ENCODE data around the gene CCSER2.
"Not testable (repeated sequence)": the region's sequence is repeated elsewhere in the genome, so short reads cannot be mapped to it uniquely, and the experiment has no call there.

The CCSER2 gene

GRCh38 chr10:84469470-84469869 lies 141.1 kb downstream of the CCSER2 start:
- no peak for ATAC-seq

GRCh38 chr10:84473136-84473535 lies 144.7 kb downstream of the CCSER2 start:
- no peak for ATAC-seq

GRCh38 chr10:84477398-84478128 lies 149.2 kb downstream of the CCSER2 start:
- no peak for ATAC-seq

GRCh38 chr10:84478151-84478550 lies 149.8 kb downstream of the CCSER2 start:
- no peak for ATAC-seq

- no peak for ATAC-seq
Measured at GRCh38 chr10:84478679-84479078, 150.3 kb downstream of the CCSER2 start.

GRCh38 chr10:84484541-84484940 lies 156.2 kb downstream of the CCSER2 start:
- ATAC-seq, result no peak

GRCh38 chr10:84493361-84493760 lies 165.0 kb downstream of the CCSER2 start:
- ATAC-seq, result no peak

GRCh38 chr10:84493951-84494848 lies 165.8 kb downstream of the CCSER2 start:
- ATAC-seq, result no peak

- no peak for ATAC-seq
Measured at GRCh38 chr10:84494849-84495180, 166.4 kb downstream of the CCSER2 start.

- no peak for ATAC-seq
Measured at GRCh38 chr10:84497978-84498377, 169.6 kb downstream of the CCSER2 start.

- ATAC-seq, result not testable (repeated sequence)
Measured at GRCh38 chr10:84499039-84499438, 170.7 kb downstream of the CCSER2 start.

GRCh38 chr10:84499846-84500245 lies 171.5 kb downstream of the CCSER2 start:
- ATAC-seq, result no peak

- no peak for ATAC-seq
Measured at GRCh38 chr10:84510121-84510520, 181.7 kb downstream of the CCSER2 start.

- ATAC-seq, result no peak
Measured at GRCh38 chr10:84511106-84511505, 182.7 kb downstream of the CCSER2 start.

- ATAC-seq, result no peak
Measured at GRCh38 chr10:84511709-84512285, 183.4 kb downstream of the CCSER2 start.

GRCh38 chr10:84517554-84517953 lies 189.2 kb downstream of the CCSER2 start:
- ATAC-seq, result no peak

GRCh38 chr10:84519235-84519634 lies 190.8 kb downstream of the CCSER2 start:
- ATAC-seq, result no peak

- ATAC-seq, result no peak
Measured at GRCh38 chr10:84521013-84521412, 192.6 kb downstream of the CCSER2 start.

- ATAC-seq, result no peak
Measured at GRCh38 chr10:84521468-84521867, 193.1 kb downstream of the CCSER2 start.

- ATAC-seq, result no peak
Measured at GRCh38 chr10:84522612-84523462, 194.4 kb downstream of the CCSER2 start.

- no peak for ATAC-seq
Measured at GRCh38 chr10:84523526-84523925, 195.1 kb downstream of the CCSER2 start.

GRCh38 chr10:84524435-84524834 lies 196.0 kb downstream of the CCSER2 start:
- no peak for ATAC-seq
